GM10248 (cell line): Measurements from ENCODE around the gene STK16.

Source experiments
- CTCF ChIA-PET: fragments of 300-600 bp; sonication (Branson Sonifier 250); formaldehyde crosslinking; extraction: SDS; loops from one replicate; lab custom pipeline; 2021; ENCODE audit warnings: antibody characterized with exemption; lab: Yijun Ruan, JAX
- POLR2A ChIA-PET: fragments of 350-650 bp; sonication (Branson Sonifier 250); formaldehyde crosslinking; extraction: SDS; loops from one replicate; lab custom pipeline; 2020; ENCODE audit warnings: antibody characterized with exemption; lab: Yijun Ruan, JAX
- DNase-seq: peaks from one replicate; pipeline ENCODE4 v3.0.0; 2012; ENCODE audit errors: extremely low spot score
- TF ChIP-seq, protein P1 (sequence below): IDR thresholded peaks from 2 replicates; pipeline ENCODE4 v1.5.1; 2012; ENCODE audit warnings: mild to moderate bottlenecking, low read depth; ENCODE audit errors: extremely low read depth, missing control alignments, control extremely low read depth

STK16 gene

DNA sequence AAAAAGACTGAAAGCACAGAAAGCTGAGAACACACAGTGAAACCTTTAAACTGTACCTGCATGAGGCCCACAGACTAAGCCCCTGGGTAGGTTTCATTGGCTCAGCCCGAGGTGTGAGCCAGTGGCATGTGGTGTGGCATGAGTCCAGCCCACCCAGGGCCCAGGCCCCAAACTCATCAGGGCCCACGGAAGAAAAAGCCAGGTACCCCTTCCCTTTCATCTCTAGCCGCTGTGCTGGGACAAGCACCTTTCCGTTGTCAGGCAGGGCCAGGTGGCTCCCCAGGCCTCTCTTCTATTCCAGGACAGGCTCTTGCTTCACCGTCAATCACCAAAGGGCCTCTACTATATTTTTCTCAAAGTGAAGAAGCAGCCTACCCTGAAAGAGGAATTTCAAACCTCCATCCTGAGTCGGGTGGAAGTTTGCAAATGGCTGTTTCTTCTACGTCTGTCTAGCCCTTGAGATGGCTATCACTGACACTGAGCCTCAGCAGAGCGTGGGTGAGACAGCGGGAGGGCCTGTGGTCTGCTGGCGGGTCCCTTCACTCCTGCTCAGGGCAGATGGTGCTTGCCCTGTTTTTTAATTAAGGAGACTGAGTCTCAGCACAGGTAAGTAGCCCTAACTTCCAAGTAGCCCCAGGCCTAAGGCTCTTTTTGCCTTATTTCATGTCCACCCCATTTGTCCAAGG lies 42.4 kb downstream of the STK16 start:
- ChIA-PET CTCF (interaction anchor here (3.9 to 11.5 kb wide), 2 partner anchors 8 to 11 kb away, joined by 20 to 336 read pairs; partner anchors contain the start of gene DNAJB2), POLR2A (interaction anchor here (0.7 kb wide), 1 partner anchor 9 kb away, joined by 3 read pairs; no protein-coding TSS in a partner anchor)
- no peak for DNase-seq
- TF ChIP-seq, protein P1, sequence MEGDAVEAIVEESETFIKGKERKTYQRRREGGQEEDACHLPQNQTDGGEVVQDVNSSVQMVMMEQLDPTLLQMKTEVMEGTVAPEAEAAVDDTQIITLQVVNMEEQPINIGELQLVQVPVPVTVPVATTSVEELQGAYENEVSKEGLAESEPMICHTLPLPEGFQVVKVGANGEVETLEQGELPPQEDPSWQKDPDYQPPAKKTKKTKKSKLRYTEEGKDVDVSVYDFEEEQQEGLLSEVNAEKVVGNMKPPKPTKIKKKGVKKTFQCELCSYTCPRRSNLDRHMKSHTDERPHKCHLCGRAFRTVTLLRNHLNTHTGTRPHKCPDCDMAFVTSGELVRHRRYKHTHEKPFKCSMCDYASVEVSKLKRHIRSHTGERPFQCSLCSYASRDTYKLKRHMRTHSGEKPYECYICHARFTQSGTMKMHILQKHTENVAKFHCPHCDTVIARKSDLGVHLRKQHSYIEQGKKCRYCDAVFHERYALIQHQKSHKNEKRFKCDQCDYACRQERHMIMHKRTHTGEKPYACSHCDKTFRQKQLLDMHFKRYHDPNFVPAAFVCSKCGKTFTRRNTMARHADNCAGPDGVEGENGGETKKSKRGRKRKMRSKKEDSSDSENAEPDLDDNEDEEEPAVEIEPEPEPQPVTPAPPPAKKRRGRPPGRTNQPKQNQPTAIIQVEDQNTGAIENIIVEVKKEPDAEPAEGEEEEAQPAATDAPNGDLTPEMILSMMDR = no peak

DNA sequence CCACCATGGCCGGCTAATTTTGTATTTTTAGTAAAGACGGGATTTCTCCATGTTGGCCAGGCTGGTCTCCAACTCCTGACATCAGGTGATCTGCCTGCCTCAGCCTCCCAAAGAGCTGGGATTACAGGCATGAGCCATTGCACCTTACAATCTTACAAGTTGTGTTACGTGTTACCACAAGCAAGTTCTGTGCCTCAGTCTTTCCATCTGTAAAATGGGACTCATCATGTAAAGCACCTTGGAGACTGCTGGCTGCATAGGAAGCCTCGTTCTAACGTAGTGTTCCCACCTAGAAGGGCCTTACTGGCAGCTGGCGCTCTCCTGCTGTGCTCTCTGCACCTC lies 43.9 kb downstream of the STK16 start:
- no peak for DNase-seq
- CTCF ChIA-PET = interaction anchor here (0.7 to 11.5 kb wide), 2 partner anchors 8 to 10 kb away, joined by 3 to 336 read pairs; partner anchors contain the start of gene DNAJB2
- TF ChIP-seq, protein P1 = no peak
- POLR2A ChIA-PET = interaction anchor here (1.4 kb wide), 1 partner anchor 10 kb away, joined by 3 read pairs; the partner anchor contains the start of gene DNAJB2

DNA sequence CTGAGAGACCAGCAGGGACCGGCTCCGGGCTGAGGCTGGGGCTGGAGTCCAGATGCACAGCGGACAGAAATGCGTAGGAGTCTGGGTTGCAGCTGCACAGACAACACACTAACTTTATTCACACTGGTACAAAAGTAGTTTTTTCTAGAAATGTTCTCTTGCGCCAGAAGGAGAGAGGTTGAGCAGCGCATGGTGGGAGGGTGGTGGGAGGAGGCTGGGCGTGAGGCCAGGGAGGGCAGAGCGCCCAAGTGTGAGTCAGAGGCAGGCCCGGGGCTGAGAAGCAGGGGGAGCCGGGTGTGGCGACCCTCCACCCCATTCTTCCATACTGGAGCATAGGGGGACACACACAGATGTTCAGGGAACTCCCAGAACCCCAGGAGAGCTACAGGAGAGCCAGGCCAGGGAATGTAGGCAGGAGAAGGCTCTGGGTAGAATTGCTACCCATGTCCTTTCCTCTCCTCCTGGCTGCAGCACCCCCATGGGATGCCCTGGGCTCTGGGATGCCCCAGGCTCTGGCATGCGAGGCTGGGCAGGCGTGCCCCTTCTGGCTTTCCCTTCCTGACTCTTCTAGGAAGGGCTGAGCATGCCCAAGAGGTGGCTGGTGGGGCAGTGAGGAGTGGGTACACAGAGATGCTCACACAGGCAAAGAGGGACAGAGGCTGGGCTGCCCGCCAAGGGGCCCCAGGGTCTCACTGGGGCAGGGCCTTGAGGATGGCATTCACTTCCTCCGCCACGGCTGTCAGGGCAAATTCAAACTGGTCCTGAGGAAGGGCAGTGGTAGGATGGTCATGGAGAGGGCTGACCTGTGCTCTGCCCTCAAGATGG lies 44.5 kb downstream of the STK16 start:
- CTCF ChIA-PET = interaction anchor here (1.4 to 12.0 kb wide), 3 partner anchors 10 to 117 kb away, joined by 5 to 336 read pairs (median 164); partner anchors contain the start of genes CNPPD1, DNAJB2 and SLC23A3
- TF ChIP-seq, protein P1 = no peak
- DNase-seq = no peak
- POLR2A ChIA-PET = interaction anchor here (1.4 kb wide), 1 partner anchor 11 kb away, joined by 3 read pairs; the partner anchor contains the start of gene DNAJB2

DNA sequence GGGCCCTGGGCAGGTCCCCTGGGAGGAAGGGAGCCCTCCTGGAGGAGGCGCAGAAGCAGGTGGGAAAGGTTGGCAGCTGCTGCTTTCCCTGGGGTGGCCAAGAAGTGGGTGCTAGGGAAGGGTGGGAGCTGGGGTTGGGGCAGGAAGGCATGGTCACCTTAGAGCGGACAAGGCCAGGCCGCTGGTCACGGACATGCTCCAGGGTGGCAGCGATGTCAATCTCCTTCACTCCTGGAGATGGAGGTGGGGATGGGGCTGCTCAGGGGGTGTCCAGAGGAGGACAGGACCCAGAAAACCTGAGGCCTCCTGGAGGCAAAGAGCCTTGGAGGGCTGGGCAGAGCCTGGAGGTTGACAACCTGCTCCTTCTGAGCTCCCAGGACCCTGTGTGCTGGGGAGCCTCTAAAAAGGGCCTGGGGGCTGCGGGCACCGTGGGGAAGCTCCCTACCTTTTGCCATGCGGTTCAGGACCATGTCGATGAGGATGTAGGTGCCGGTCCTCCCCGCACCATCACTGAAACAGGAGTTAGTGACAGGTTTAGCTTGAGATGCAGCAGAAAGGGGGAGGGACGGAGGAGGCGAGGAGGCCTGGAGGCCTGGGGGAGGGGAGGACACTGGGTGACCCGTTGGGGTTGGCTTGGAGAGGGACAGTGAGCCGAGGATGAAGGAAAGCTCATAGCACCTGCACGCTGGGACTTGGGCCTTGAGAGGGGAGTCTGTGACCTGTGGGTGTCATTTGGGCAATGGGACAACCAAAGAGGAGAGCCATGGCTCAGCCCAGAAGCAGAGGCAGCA lies 45.3 kb downstream of the STK16 start:
- POLR2A ChIA-PET = no interaction called here
- TF ChIP-seq, protein P1 = no peak
- CTCF ChIA-PET = interaction anchor here (0.6 to 12.0 kb wide), 5 partner anchors 9 to 131 kb away, joined by 3 to 336 read pairs (median 116); partner anchors contain the start of genes CNPPD1, DNAJB2, SLC23A3 and TUBA4A
- no peak for DNase-seq

DNA sequence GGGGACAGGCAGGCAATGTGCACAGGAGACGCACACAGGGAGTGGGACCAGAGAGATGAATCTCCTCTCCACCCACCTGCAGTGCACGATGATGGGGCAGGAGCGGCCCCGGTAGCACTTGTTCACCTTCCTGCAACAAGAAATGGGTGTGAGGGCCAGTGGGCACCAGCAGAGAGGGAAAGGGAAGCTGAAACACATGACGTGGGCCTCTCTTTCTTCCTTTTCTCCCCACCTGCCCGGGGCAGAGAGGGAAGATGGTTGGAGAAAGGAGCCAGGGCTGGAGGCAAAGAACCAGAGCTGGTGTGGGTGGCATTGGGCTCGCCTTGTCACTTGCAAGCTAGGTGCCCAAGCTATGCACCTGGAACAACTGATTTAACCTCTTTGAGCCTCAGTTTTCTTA lies 46.1 kb downstream of the STK16 start:
- POLR2A ChIA-PET = interaction anchor here (0.7 to 1.3 kb wide), 3 partner anchors 10 to 115 kb away, joined by 3 to 4 read pairs (median 3); partner anchors contain the start of gene CNPPD1
- CTCF ChIA-PET = interaction anchor here (1.4 to 12.0 kb wide), 4 partner anchors 8 to 118 kb away, joined by 5 to 336 read pairs (median 140); partner anchors contain the start of genes CNPPD1, DNAJB2, SLC23A3 and TUBA4A
- TF ChIP-seq, protein P1 = no peak
- DNase-seq = no peak
